H9 (cell line): Measurements from ENCODE around the gene CRYGD. TPM values are rescaled to one million over a fixed set of nuclear protein-coding genes. Genes with fewer than 3 reads are reported as not detected.

Experiments used
- DNase-seq: peaks from one replicate; pipeline ENCODE4 v3.0.0-alpha.2; 2017
- H2AFZ ChIP-seq: one replicate; pipeline ENCODE4 v1.6.1; 2013; ENCODE audit warnings: mild to moderate bottlenecking, low read length, control low read depth, moderate library complexity
- H2AK5ac ChIP-seq: 2 replicates; pipeline ENCODE4 v1.6.1; 2013; ENCODE audit warnings: low read length, control low read depth, mixed read lengths; ENCODE audit not compliant: insufficient read length
- H2BK120ac ChIP-seq: one replicate; pipeline ENCODE4 v1.6.1; 2013; ENCODE audit warnings: low read depth, mild to moderate bottlenecking, low read length, control low read depth, inconsistent platforms; ENCODE audit not compliant: poor library complexity, severe bottlenecking
- H2BK12ac ChIP-seq: 2 replicates; pipeline ENCODE4 v1.6.1; 2013; ENCODE audit warnings: low read length, control low read depth, mixed read lengths, low read depth; ENCODE audit not compliant: insufficient read length
- H2BK15ac ChIP-seq: 2 replicates; pipeline ENCODE4 v1.6.1; 2013; ENCODE audit warnings: low read depth, low read length, control low read depth
- H2BK20ac ChIP-seq: one replicate; pipeline ENCODE4 v1.6.1; 2013; ENCODE audit warnings: low read depth, mild to moderate bottlenecking, low read length, control low read depth, inconsistent platforms; ENCODE audit not compliant: poor library complexity, severe bottlenecking
- H2BK5ac ChIP-seq: 2 replicates; pipeline ENCODE4 v1.6.1; 2013; ENCODE audit warnings: low read length, control low read depth, mixed read lengths; ENCODE audit not compliant: insufficient read length
- H3K14ac ChIP-seq: 2 replicates; pipeline ENCODE4 v1.6.1; 2013; ENCODE audit warnings: low read length, control low read depth; ENCODE audit not compliant: insufficient read depth
- H3K18ac ChIP-seq: 2 replicates; pipeline ENCODE4 v1.6.1; 2013; ENCODE audit warnings: low read depth, mild to moderate bottlenecking, mixed read lengths, low read length, control low read depth; ENCODE audit not compliant: insufficient read length
- H3K23ac ChIP-seq: 2 replicates; pipeline ENCODE4 v1.6.1; 2013; ENCODE audit warnings: low read length, control low read depth, mixed read lengths, low read depth; ENCODE audit not compliant: insufficient read length
- H3K23me2 ChIP-seq: 2 replicates; pipeline ENCODE4 v1.6.1; 2013; ENCODE audit warnings: low read depth, mild to moderate bottlenecking, mixed read lengths, low read length, control low read depth; ENCODE audit not compliant: insufficient read length, poor library complexity, severe bottlenecking
- H3K27ac ChIP-seq: 2 replicates; pipeline ENCODE4 v1.5.1; 2013; ENCODE audit warnings: low read length, control low read depth, mixed read lengths, low read depth; ENCODE audit not compliant: insufficient read length
- H3K27me3 ChIP-seq: 2 replicates; pipeline ENCODE4 v1.6.1; 2013; ENCODE audit warnings: low read length, control low read depth, inconsistent platforms; ENCODE audit not compliant: insufficient read depth
- H3K4ac ChIP-seq: 2 replicates; pipeline ENCODE4 v1.6.1; 2013; ENCODE audit warnings: low read depth, mild to moderate bottlenecking, control low read depth, inconsistent platforms, low read length, moderate library complexity
- H3K4me1 ChIP-seq: 2 replicates; pipeline ENCODE4 v1.6.1; 2013; ENCODE audit warnings: low read length, control low read depth, inconsistent platforms; ENCODE audit not compliant: insufficient read depth
- H3K4me2 ChIP-seq: 2 replicates; pipeline ENCODE4 v1.6.1; 2013; ENCODE audit warnings: low read length, control low read depth, mixed read lengths; ENCODE audit not compliant: insufficient read length, insufficient read depth
- H3K56ac ChIP-seq: 2 replicates; pipeline ENCODE4 v1.6.1; 2013; ENCODE audit warnings: low read depth, mild to moderate bottlenecking, mixed read lengths, low read length, control low read depth; ENCODE audit not compliant: insufficient read length
- H3K79me1 ChIP-seq: 2 replicates; pipeline ENCODE4 v1.6.1; 2013; ENCODE audit warnings: low read depth, mild to moderate bottlenecking, moderate library complexity, low read length, control low read depth, inconsistent platforms; ENCODE audit not compliant: insufficient read depth, poor library complexity, severe bottlenecking
- H3K79me2 ChIP-seq: 2 replicates; pipeline ENCODE4 v1.6.1; 2013; ENCODE audit warnings: low read length, control low read depth, inconsistent platforms; ENCODE audit not compliant: insufficient read depth
- H3K9ac ChIP-seq: 2 replicates; pipeline ENCODE4 v1.6.1; 2013; ENCODE audit warnings: low read length, control low read depth, mixed read lengths; ENCODE audit not compliant: insufficient read length; ENCODE audit errors: extremely low read depth
- H3K9me3 ChIP-seq: one replicate; pipeline ENCODE4 v1.6.1; 2013; ENCODE audit warnings: low read depth, low read length, inconsistent platforms; ENCODE audit not compliant: control insufficient read depth
- H3T11ph ChIP-seq: one replicate; pipeline ENCODE4 v1.6.1; 2013; ENCODE audit warnings: mild to moderate bottlenecking, low read length, control low read depth, inconsistent platforms
- H4K20me1 ChIP-seq: one replicate; pipeline ENCODE4 v1.6.1; 2013; ENCODE audit not compliant: control insufficient read depth, insufficient read length, insufficient read depth
- H4K5ac ChIP-seq: 2 replicates; pipeline ENCODE4 v1.6.1; 2013; ENCODE audit warnings: low read depth, mild to moderate bottlenecking, mixed read lengths, low read length, control low read depth; ENCODE audit not compliant: insufficient read length
- H4K8ac ChIP-seq: replicated peaks from 2 replicates; pipeline ENCODE4 v1.6.1; 2013; ENCODE audit warnings: low read length, control low read depth, mixed read lengths, low read depth; ENCODE audit not compliant: insufficient read length
- H4K91ac ChIP-seq: 2 replicates; pipeline ENCODE4 v1.6.1; 2013; ENCODE audit warnings: low read depth, mild to moderate bottlenecking, moderate library complexity, mixed read lengths, low read length, control low read depth; ENCODE audit not compliant: insufficient read length
- H3K27ac Mint-ChIP-seq, 3 experiments: 2 replicates in 2 of 3; 3 replicates in 1 of 3; pipeline ENCODE4 v1.8.0; 2020 to 2021; ENCODE audit warnings: mixed read lengths in 3 of 3, mild to moderate bottlenecking in 1 of 3, moderate library complexity in 1 of 3
- H3K27me3 Mint-ChIP-seq: 2 replicates; pipeline ENCODE4 v1.8.0; 2021; ENCODE audit warnings: low read depth, mild to moderate bottlenecking, moderate library complexity, mixed read lengths
- H3K36me3 Mint-ChIP-seq, 3 experiments: 2 replicates in 2 of 3; 3 replicates in 1 of 3; pipeline ENCODE4 v1.8.0; 2020 to 2021; ENCODE audit warnings: low read depth in 3 of 3, mixed read lengths in 3 of 3; ENCODE audit not compliant: insufficient read depth in 1 of 3
- H3K4me1 Mint-ChIP-seq, 2 experiments: 2 replicates each; pipeline ENCODE4 v1.8.0; 2020; ENCODE audit warnings: mixed read lengths in 2 of 2
- H3K4me3 Mint-ChIP-seq, 2 experiments: 2 replicates in 1 of 2; 3 replicates in 1 of 2; pipeline ENCODE4 v1.8.0; 2020 to 2021; ENCODE audit warnings: mild to moderate bottlenecking in 2 of 2, mixed read lengths in 2 of 2, moderate library complexity in 1 of 2
- H3K9me3 Mint-ChIP-seq, 2 experiments: 2 replicates in 1 of 2; 3 replicates in 1 of 2; pipeline ENCODE4 v1.8.0; 2020; ENCODE audit warnings: mild to moderate bottlenecking in 2 of 2, mixed read lengths in 2 of 2, moderate library complexity in 1 of 2
- CTCF ChIP-seq: fragments of 200-600 bp; sonication (generic); conservative IDR thresholded peaks from 3 replicates; pipeline ENCODE4 v1.8.0; 2021; ENCODE audit warnings: antibody characterized with exemption, mild to moderate bottlenecking
- WGBS: extraction: QIAGEN DNeasy Blood & Tissue Kit; methylation state at CpG from one replicate; pipeline ENCODE4 v1.1.7; 2013; ENCODE audit warnings: missing lambda C conversion rate, low lambda C conversion rate, mixed read lengths; ENCODE audit not compliant: insufficient read length; ENCODE audit errors: extremely low coverage; 5-methylcytosine and 5-hydroxymethylcytosine counted together
- total RNA-seq: library from RNA; stranded (reverse); gene quantifications from 2 replicates; pipeline ENCODE4 v1.2.1, GENCODE V29; 2021

CRYGD gene
- total RNA-seq, 1 experiment from 2014 or later, result not detected

GRCh38 chr2:208128136-208128535 is 3.8 kb upstream of the CRYGD start:
- no CpG with 5 or more reads among the region's 12 CpGs for WGBS
- no peak overlapping the region for H2AFZ ChIP-seq

More at GRCh38 chr2:208128136-208128535, 3.8 kb upstream of the CRYGD start:
- Mint-ChIP-seq H3K36me3 (no peaks in the 10 kb centered on the region; a peak in 1 of 7 replicates), H3K9me3 (peaks cover 2 to 3% of the 10 kb centered on the region in 2 experiments; a peak in 2 of 5 replicates), H3K4me3 (no peak overlapping the region), H3K27me3 (no peaks in the 10 kb centered on the region), H3K4me1 (no peaks in the 10 kb centered on the region), H3K27ac (no peak overlapping the region)
- no peaks in the 10 kb centered on the region for H4K20me1 ChIP-seq
- no peak overlapping the region for H3K18ac ChIP-seq
- no peak overlapping the region for H4K5ac ChIP-seq
- H2BK15ac ChIP-seq, result no peak overlapping the region
- no peak overlapping the region for H4K91ac ChIP-seq
- H2BK12ac ChIP-seq, result no peak overlapping the region
- H3K9ac ChIP-seq, result no peak overlapping the region
- H3K56ac ChIP-seq, result no peak overlapping the region
- no peak overlapping the region for H3K4ac ChIP-seq
- H2AK5ac ChIP-seq, result no peak overlapping the region
- H3K27ac ChIP-seq, result no peak overlapping the region
- H2BK20ac ChIP-seq, result no peak overlapping the region
- no peak overlapping the region for H3T11ph ChIP-seq
- no peak overlapping the region for H3K4me2 ChIP-seq
- H4K8ac ChIP-seq, result no peak overlapping the region
- no peaks in the 10 kb centered on the region for H3K23me2 ChIP-seq
- H3K79me1 ChIP-seq, result no peaks in the 10 kb centered on the region
- no peaks in the 10 kb centered on the region for H3K79me2 ChIP-seq
- no peak overlapping the region for H2BK120ac ChIP-seq
- no peak overlapping the region for H2BK5ac ChIP-seq
- no peak for DNase-seq
- no peaks in the 10 kb centered on the region for H3K4me1 ChIP-seq
- no peak for TF ChIP-seq CTCF
- no peak overlapping the region for H3K23ac ChIP-seq
- no peaks in the 10 kb centered on the region for H3K9me3 ChIP-seq
- no peaks in the 10 kb centered on the region for H3K27me3 ChIP-seq
- no peak overlapping the region for H3K14ac ChIP-seq
